ENCODE data around the gene DSCAM.
"Not testable (repeated sequence)": the region's sequence is repeated elsewhere in the genome, so short reads cannot be mapped to it uniquely, and the experiment has no call there.

DSCAM gene

GRCh38 chr21:40452548-40452947, 394.4 kb downstream of the DSCAM start:
- no peak for DNase-seq (ENCODE audit: low spot score)

DNA sequence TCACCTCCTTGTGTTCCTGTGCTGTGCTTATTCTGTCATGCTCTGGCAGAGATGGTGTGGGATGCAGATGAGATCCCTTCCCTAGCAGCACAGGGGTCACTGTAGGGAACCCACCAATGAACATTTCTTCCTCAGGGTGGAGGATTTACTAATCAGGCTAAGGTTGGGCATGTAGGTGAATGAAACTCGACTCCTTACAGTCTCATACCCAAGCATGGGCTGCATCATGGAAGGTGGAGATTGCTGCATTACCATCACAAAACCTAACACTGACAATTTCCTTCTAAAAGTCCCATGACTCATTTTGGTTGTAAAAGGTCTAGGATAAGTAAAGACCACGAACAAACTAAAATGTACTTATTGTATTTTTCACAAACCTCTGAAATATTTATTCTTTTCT, 399.9 kb downstream of the DSCAM start:
- DNase-seq (ENCODE audit: low spot score): no peak

- DNase-seq (ENCODE audit: low spot score): no peak
Observed at GRCh38 chr21:40445349-40445921, 401.5 kb downstream of the DSCAM start.

DNA sequence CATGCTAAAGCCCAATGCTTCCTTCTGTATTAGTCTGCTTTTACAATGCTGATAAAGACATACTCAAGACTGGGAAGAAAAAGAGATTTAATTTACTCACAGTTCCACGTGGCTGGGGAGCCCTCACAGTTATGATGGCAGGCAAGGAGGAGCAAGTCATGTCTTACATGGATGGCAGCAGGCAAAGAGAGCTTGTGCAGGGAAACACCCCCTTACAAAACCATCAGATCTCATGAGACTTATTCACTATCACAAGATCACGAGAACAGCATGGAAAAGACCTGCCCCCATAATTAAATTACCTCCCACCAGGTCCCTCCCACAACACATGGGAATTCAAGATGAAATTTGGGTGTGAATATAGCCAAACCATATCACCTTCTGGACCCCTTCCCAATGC, 407.4 kb downstream of the DSCAM start:
- not testable (repeated sequence) for DNase-seq (ENCODE audit: low spot score)

GRCh38 chr21:40438616-40439015, 408.3 kb downstream of the DSCAM start:
- no peak for DNase-seq (ENCODE audit: low spot score)

GRCh38 chr21:40436261-40436660, 410.7 kb downstream of the DSCAM start:
- DNase-seq (ENCODE audit: low spot score): no peak

DNA sequence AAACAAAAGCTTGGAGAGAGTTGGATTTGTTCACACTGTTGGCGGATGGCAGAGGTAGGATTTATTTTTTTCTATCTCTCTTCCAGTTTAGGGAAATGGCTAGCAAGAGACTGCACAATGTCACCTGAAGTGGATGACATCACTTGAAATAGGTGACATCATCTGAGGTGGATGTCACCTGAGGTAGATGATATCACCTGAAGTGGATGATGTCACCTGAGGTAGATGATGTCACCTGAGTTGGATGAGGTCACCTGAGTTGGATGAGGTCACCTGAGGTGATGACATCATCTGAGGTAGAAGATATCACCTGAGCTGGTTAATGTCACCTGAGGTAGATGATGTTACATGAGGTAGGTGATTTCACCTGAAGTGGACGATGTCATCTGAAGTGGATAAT, 413.4 kb downstream of the DSCAM start:
- no peak for DNase-seq (ENCODE audit: low spot score)

DNA sequence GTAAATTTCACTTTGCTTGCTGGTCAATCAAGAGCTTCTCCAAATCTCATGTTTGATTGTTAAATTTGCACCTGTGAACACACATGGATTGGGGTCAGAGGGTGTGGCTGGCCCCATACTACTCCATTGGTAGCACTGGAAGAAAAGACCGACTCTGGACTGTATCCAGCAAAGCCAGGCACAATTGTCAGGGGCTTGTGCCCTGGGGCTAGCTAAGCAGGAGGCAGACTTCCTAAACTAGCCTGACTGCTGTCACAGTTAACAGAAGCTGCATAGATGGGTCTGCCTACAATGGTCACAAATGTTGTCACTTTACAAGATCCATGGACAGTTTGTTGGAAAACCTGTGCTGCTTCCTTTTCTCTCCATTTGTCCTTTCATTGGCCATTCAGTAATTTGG, 421.0 kb downstream of the DSCAM start:
- DNase-seq (ENCODE audit: low spot score): no peak

DNA sequence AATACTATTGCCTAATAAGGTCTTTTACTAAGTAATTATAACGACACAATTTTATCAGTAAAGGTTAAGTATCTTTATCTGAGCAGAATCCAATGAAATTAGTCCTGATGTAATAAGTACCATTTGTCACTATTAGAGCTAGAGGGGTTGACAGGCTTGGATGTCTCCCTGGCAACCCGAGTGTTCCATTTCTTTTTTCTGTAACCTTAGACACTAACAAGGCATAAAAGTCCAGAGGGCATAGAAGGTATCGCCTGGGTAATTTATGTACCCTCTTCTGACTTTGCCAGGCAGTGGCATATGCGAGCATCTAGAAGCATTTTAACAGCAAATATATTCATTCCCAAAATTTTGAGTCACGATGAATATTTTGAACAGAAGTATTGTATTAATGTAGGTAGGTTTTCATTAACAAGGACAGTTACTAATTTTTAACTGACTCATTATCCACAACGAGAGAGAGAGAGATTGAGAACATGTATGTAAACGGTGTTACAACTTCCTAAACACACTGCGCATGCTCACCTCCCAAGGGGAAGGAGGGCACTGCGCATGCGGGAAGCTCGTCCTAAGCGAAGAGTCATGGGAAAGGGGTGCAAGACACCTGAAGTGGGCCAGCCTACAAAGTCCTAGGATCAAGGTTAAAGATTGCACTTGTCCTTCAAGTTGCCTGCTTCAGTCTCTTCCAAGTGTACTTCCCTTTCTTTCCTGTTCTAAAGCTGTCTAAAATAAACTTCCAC, 423.9 kb downstream of the DSCAM start:
- no peak for DNase-seq (ENCODE audit: low spot score)

DNA sequence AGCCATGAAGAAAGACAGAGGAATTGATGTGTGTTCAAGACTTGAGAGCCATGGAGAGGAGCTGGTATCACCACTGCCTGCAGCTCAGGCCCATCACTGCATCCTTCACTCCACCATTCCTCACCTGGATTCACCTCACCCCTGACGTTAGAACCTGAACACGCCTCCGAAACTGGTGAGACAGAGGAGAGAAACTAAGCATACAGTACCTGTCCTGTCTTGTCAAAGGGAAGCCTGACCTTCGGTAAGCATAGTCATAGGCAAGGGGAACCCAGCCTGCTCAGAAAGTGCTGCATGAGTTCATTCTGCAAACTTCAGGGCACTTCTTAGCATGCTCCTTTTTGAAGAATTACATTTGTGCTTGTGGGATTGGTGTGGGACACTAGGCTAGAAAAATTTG, 425.8 kb downstream of the DSCAM start:
- no peak for DNase-seq (ENCODE audit: low spot score)

GRCh38 chr21:40416572-40416971, 430.4 kb downstream of the DSCAM start:
- DNase-seq (ENCODE audit: low spot score): no peak

- no peak for DNase-seq (ENCODE audit: low spot score)
Observed at GRCh38 chr21:40408561-40408960, 438.4 kb downstream of the DSCAM start.

- no peak for DNase-seq (ENCODE audit: low spot score)
Observed at GRCh38 chr21:40404396-40404800, 442.6 kb downstream of the DSCAM start.

DNA sequence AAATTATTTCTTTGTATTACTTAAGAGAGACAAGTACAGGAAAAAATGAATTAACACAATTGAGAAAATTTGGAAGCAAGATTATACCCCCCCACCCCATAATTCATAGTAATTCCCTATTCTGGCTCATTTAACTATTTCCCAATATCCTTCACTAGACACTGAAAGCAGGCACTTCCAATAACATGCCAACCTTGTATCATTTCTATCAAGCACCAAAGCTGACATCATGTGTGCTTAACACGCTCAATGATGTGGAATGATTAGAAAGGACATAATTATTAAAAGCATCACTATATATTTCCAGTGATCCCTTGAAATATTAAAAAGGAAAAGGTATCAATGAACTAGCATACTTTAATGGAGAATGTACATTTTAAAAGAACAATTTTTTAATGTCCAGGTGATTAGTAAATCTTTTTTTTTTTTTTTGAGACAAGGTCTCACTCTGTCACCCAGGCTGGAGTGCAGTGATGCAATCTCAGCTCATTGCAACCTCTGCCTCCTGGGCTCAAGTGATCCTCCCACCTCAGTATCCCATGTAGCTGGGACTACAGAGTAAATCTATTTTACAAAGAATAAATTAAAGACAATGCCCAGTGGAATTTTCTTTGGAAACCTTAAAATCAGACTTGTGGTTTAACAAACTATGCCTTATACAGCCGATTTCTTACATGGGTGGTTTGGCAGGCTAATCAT, 443.9 kb downstream of the DSCAM start:
- DNase-seq (ENCODE audit: low spot score): no peak

- DNase-seq (ENCODE audit: low spot score): no peak
Observed at GRCh38 chr21:40395732-40396131, 451.2 kb downstream of the DSCAM start.

GRCh38 chr21:40393066-40393465, 453.9 kb downstream of the DSCAM start:
- no peak for DNase-seq (ENCODE audit: low spot score)

DNA sequence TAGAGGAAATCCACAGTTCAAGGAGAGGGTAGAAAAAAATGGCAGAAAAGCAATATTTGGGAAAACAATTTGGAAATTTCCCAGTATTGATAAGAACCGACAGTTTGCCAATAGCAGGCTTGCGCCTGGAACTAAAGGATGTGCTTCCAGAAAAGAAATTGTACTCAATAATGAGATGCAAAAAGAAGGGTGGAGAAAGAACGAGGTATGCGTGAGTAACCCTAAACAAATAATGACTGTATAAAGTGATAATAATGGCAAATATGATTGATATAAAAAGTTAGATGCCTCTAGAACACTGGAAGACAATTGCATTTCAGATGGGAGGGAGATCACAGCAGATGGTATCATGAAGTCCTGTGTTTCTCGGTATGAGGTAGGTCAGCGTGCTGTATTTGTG, 458.9 kb downstream of the DSCAM start:
- DNase-seq (ENCODE audit: low spot score): no peak

GRCh38 chr21:40386981-40387747, 459.8 kb downstream of the DSCAM start:
- DNase-seq (ENCODE audit: low spot score): no peak

DNA sequence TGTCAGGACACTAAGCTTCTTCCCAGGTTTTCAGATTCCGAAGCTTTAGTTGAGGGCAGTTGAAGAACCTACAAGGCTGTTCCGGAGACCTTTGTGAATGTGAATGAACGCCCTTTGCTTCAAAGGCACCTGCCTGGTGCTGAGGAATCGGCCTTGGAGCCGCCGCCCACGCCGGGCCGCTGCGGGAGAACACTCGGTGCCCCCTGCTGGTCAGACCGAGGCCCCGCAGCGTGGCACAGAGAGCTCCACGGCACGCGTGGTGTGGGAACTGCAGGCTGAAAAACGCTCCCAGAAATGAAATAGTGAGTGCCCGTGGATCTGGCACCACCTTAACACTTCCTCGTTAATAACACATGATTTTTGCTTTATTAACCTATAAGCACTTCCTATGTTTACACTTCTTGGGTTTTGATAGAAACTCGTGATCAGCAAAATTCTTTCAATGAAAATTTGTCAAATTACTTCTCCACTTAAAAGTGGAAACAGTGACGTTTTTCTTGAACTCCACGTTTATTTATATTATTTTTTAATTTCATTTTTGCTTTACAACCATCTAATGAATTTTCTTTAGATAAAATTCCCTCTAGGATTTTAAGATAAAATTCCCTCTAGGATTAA, 460.6 kb downstream of the DSCAM start:
- peak; percentile 26 for DNase-seq (ENCODE audit: low spot score)

GRCh38 chr21:40385883-40386282, 461.1 kb downstream of the DSCAM start:
- no peak for DNase-seq (ENCODE audit: low spot score)

GRCh38 chr21:40383951-40384350, 463.0 kb downstream of the DSCAM start:
- DNase-seq (ENCODE audit: low spot score): no peak

DNA sequence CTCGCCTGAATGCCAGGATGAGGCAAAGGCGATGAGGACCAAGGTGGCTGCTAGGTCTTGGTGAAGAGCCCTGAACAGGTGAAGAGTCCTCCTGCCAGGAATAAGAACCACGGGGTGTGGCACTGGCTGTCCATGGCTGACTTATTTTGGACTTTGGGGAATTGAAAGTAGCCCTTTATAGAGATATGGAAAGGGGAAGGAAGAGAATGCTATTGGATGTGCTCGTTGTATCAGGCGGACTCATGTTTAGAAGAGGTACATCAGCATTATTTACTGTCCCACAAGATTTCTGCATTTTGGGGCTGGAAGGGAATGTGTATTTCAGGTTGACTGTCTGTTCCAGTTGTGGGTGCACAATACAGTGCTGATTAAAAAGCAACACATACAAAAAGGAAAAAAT, 465.8 kb downstream of the DSCAM start:
- DNase-seq (ENCODE audit: low spot score): peak; percentile 33
